NCI-H1930 (cell line): Measurements from ENCODE around the gene SPAM1.
"Not testable (repeated sequence)": the region's sequence is repeated elsewhere in the genome, so short reads cannot be mapped to it uniquely, and the experiment has no call there.

Experiments
- DNase-seq, 2 experiments: peaks; one replicate each; lab custom pipeline; 2025; lab: John Stamatoyannopoulos, UW

Gene SPAM1

GRCh38 chr7:123948136-123948535, 23.1 kb downstream of the SPAM1 start:
- DNase-seq = no peak

- no peak for DNase-seq
Measured at GRCh38 chr7:123958186-123958703, 33.2 kb downstream of the SPAM1 start.

- no peak for DNase-seq
Measured at GRCh38 chr7:123961771-123962170, 36.7 kb downstream of the SPAM1 start.

- DNase-seq = no peak
Measured at GRCh38 chr7:123966936-123967335, 41.9 kb downstream of the SPAM1 start.

GRCh38 chr7:123972045-123972444, 47.0 kb downstream of the SPAM1 start:
- DNase-seq = no peak

GRCh38 chr7:123972831-123973230, 47.8 kb downstream of the SPAM1 start:
- no peak for DNase-seq

GRCh38 chr7:123974326-123974908, 49.4 kb downstream of the SPAM1 start:
- DNase-seq = no peak

GRCh38 chr7:123975084-123975483, 50.0 kb downstream of the SPAM1 start:
- no peak for DNase-seq

GRCh38 chr7:123977081-123977480, 52.0 kb downstream of the SPAM1 start:
- DNase-seq = no peak

GRCh38 chr7:123979876-123980275, 54.8 kb downstream of the SPAM1 start:
- DNase-seq = no peak

GRCh38 chr7:123987445-123987844, 62.4 kb downstream of the SPAM1 start:
- DNase-seq = no peak

- no peak for DNase-seq
Measured at GRCh38 chr7:123992913-123993518, 68.0 kb downstream of the SPAM1 start.

- no peak for DNase-seq
Measured at GRCh38 chr7:123993996-123994395, 69.0 kb downstream of the SPAM1 start.

GRCh38 chr7:123994449-123994848, 69.4 kb downstream of the SPAM1 start:
- no peak for DNase-seq

GRCh38 chr7:123995617-123996326, 70.7 kb downstream of the SPAM1 start:
- DNase-seq = no peak

GRCh38 chr7:123996327-123996625, 71.2 kb downstream of the SPAM1 start:
- no peak for DNase-seq

GRCh38 chr7:123998921-123999320, 73.9 kb downstream of the SPAM1 start:
- no peak for DNase-seq

GRCh38 chr7:123999703-124000102, 74.7 kb downstream of the SPAM1 start:
- no peak for DNase-seq

- not testable (repeated sequence) for DNase-seq
Measured at GRCh38 chr7:124008296-124008695, 83.3 kb downstream of the SPAM1 start.

GRCh38 chr7:124009321-124009720, 84.3 kb downstream of the SPAM1 start:
- no peak for DNase-seq
